PC-3 (cell line): ENCODE results near the gene PIP5K1C. TPM values are rescaled to one million over a fixed set of nuclear protein-coding genes. Genes with fewer than 3 reads are reported as not detected.

Experiments
- ATAC-seq: fragments of 200-7000 bp; cut with Tn5 transposase; 2 replicates; pipeline ENCODE4 v1.9.1; 2020; ENCODE audit warnings: mild to moderate bottlenecking, moderate library complexity
- BruUV-seq: library from RNA; stranded (reverse); fragments of 400-500 nt; replicated peaks from 2 replicates; lab custom pipeline; 2021; lab: Mats Ljungman, UMichigan
- CTCF ChIA-PET: fragments of 300-600 bp; sonication (Branson Sonifier 250); formaldehyde crosslinking; loops from one replicate; lab custom pipeline; 2022; ENCODE audit warnings: antibody characterized with exemption; lab: Charles Lee
- POLR2A ChIA-PET: fragments of 300-600 bp; sonication (Branson Sonifier 250); formaldehyde crosslinking; loops from one replicate; lab custom pipeline; 2022; ENCODE audit warnings: antibody characterized with exemption; ENCODE audit not compliant: unreplicated experiment; lab: Charles Lee
- DNase-seq: peaks from one replicate; pipeline ENCODE4 v3.0.0-alpha.2; 2015
- H2AFZ ChIP-seq: fragments of 300-600 bp; sonication (generic); 2 replicates; pipeline ENCODE4 v1.6.0; 2016; ENCODE audit warnings: antibody characterized with exemption, low read length
- H3F3A ChIP-seq: fragments of 300-600 bp; sonication (generic); one replicate; pipeline ENCODE4 v1.6.0; 2017; ENCODE audit warnings: antibody characterized with exemption, low read length, control low read depth, mild to moderate bottlenecking; ENCODE audit not compliant: unreplicated experiment
- H3K27ac ChIP-seq: fragments of 300-600 bp; sonication (generic); 2 replicates; pipeline ENCODE4 v1.5.1; 2016; ENCODE audit warnings: mild to moderate bottlenecking, low read length
- H3K27me3 ChIP-seq: fragments of 300-600 bp; sonication (generic); 2 replicates; pipeline ENCODE4 v1.6.1; 2016; ENCODE audit warnings: low read length, mixed read lengths
- H3K36me3 ChIP-seq: fragments of 300-600 bp; sonication (generic); 2 replicates; pipeline ENCODE4 v1.6.1; 2016; ENCODE audit warnings: low read depth, mixed run types, low read length, mixed read lengths
- H3K4me1 ChIP-seq: fragments of 300-600 bp; sonication (generic); 2 replicates; pipeline ENCODE4 v1.5.1; 2016; ENCODE audit warnings: low read length; ENCODE audit not compliant: insufficient read depth
- H3K4me2 ChIP-seq: fragments of 300-600 bp; sonication (generic); 2 replicates; pipeline ENCODE4 v1.6.0; 2016; ENCODE audit warnings: low read length
- H3K4me3 ChIP-seq: fragments of 300-600 bp; sonication (generic); 2 replicates; pipeline ENCODE4 v1.5.1; 2016; ENCODE audit warnings: mild to moderate bottlenecking, low read length, mixed read lengths
- H3K79me2 ChIP-seq: fragments of 300-600 bp; sonication (generic); 2 replicates; pipeline ENCODE4 v1.6.1; 2017; ENCODE audit warnings: low read length, mixed read lengths
- H3K9ac ChIP-seq: fragments of 300-600 bp; sonication (generic); 2 replicates; pipeline ENCODE4 v1.6.0; 2016; ENCODE audit warnings: mild to moderate bottlenecking, low read length
- H3K9me2 ChIP-seq: fragments of 300-600 bp; sonication (generic); replicated peaks from 2 replicates; pipeline ENCODE4 v1.6.1; 2016; ENCODE audit warnings: mixed run types, low read length, mixed read lengths
- H3K9me3 ChIP-seq: fragments of 300-600 bp; sonication (generic); 2 replicates; pipeline ENCODE4 v1.6.1; 2016; ENCODE audit warnings: low read length, mixed read lengths
- H4K20me1 ChIP-seq: fragments of 300-600 bp; sonication (generic); 2 replicates; pipeline ENCODE4 v1.6.1; 2016; ENCODE audit warnings: low read length, mixed read lengths
- CTCF ChIP-seq: fragments of 300-600 bp; sonication (generic); conservative IDR thresholded peaks from 2 replicates; pipeline ENCODE4 v1.5.1; 2017; ENCODE audit warnings: antibody characterized with exemption, low read depth, mild to moderate bottlenecking, low read length
- EZH2 ChIP-seq: fragments of 300-600 bp; sonication (generic); IDR thresholded peaks from one replicate; pipeline ENCODE4 v1.6.1; 2017; ENCODE audit warnings: antibody characterized with exemption, mild to moderate bottlenecking, low read length; ENCODE audit not compliant: unreplicated experiment
- EZH2phosphoT487 ChIP-seq: fragments of 300-600 bp; sonication (generic); IDR thresholded peaks from 2 replicates; pipeline ENCODE4 v1.6.1; 2018; ENCODE audit warnings: mild to moderate bottlenecking, antibody characterized with exemption, low read length, borderline replicate concordance
- intact Hi-C: fragments of 100-400 bp; cut with micrococcal nuclease; formaldehyde crosslinking; loops from 2 replicates; pipeline ENCODE4 v1.9.0; 2023
- total RNA-seq: library from RNA; depleted of rRNA; stranded (reverse); fragments of >200 nt; gene quantifications from 2 replicates; pipeline ENCODE4 v1.2.3, GENCODE V29; 2014

Gene PIP5K1C
- total RNA-seq, 1 experiment from 2014 or later = 16.1 TPM

- Histone ChIP-seq H3K9me2 (no peaks in the 10 kb centered on the region), H3K79me2 (no peaks in the 10 kb centered on the region), H4K20me1 (no peaks in the 10 kb centered on the region), H3K4me2 (peak within 1 kb of the TSS; percentile 85), H3F3A (no peaks in the 10 kb centered on the region), H3K4me3 (peak within 1 kb of the TSS; percentile 53), H3K9me3 (no peaks in the 10 kb centered on the region), H3K27ac (peak within 1 kb of the TSS; percentile 53), H2AFZ (peak within 1 kb of the TSS; percentile 64), H3K36me3 (no peaks in the 10 kb centered on the region), H3K27me3 (no peaks in the 10 kb centered on the region), H3K4me1 (peaks cover 23% of the 10 kb centered on the region), H3K9ac (peak within 1 kb of the TSS; percentile 45)
- ChIA-PET CTCF (no interaction called here), POLR2A (interaction anchor here (0.7 kb wide), 1 partner anchor 54 kb away, joined by 7 read pairs; the partner anchor contains the start of gene MRPL54)
- intact Hi-C loops = no loop called here
- TF ChIP-seq EZH2 = no peak
- peak; percentile 34 for TF ChIP-seq CTCF
- TF ChIP-seq EZH2phosphoT487 = no peak
- DNase-seq (peak; percentile 66), ATAC-seq (peak; percentile 36)
- TSS peak; percentile 66 for BruUV-seq
These were observed 8.1 kb upstream of the PIP5K1C start, which contains the start of gene TJP3 for GRCh38 chr19:3708207-3708931. TJP3 (plus strand) TSS chr19:3708384; CDS start chr19:3728433, 20,049 bp downstream.

- no peak overlapping the region for H3K4me3 ChIP-seq
- H3K27me3 ChIP-seq = no peaks in the 10 kb centered on the region
- no peaks in the 10 kb centered on the region for H3K36me3 ChIP-seq
- POLR2A ChIA-PET = no interaction called here
- H3K4me1 ChIP-seq = peaks cover 18% of the 10 kb centered on the region
- intact Hi-C loops = no loop called here
- H3K27ac ChIP-seq = no peak overlapping the region
- no peaks in the 10 kb centered on the region for H3K79me2 ChIP-seq
- H3K9me3 ChIP-seq = no peaks in the 10 kb centered on the region
- ATAC-seq (no peak), DNase-seq (no peak)
- TF ChIP-seq EZH2phosphoT487 = no peak
- TF ChIP-seq CTCF = no peak
- TF ChIP-seq EZH2 = no peak
- peak overlapping the region; percentile 85 for H3K4me2 ChIP-seq
- BruUV-seq = no TSS peak
- CTCF ChIA-PET = interaction anchor here (0.6 kb wide), 1 partner anchor 100 kb away, joined by 6 read pairs; no protein-coding TSS in a partner anchor
- no peaks in the 10 kb centered on the region for H3F3A ChIP-seq
- no peak overlapping the region for H2AFZ ChIP-seq
- H3K9me2 ChIP-seq = no peaks in the 10 kb centered on the region
- H4K20me1 ChIP-seq = no peaks in the 10 kb centered on the region
- H3K9ac ChIP-seq = no peak overlapping the region
These were observed 7.6 kb upstream of the PIP5K1C start for GRCh38 chr19:3707868-3708206.

- no peaks in the 10 kb centered on the region for H3K36me3 ChIP-seq
- H4K20me1 ChIP-seq = no peaks in the 10 kb centered on the region
- ATAC-seq (no peak), DNase-seq (no peak)
- peaks cover 32% of the 10 kb centered on the region for H3K79me2 ChIP-seq
- no peaks in the 10 kb centered on the region for H3K9me2 ChIP-seq
- POLR2A ChIA-PET = no interaction called here
- H3K4me2 ChIP-seq = no peak overlapping the region
- no peaks in the 10 kb centered on the region for H3K4me1 ChIP-seq
- CTCF ChIA-PET = no interaction called here
- H2AFZ ChIP-seq = no peak overlapping the region
- no peak overlapping the region for H3K9ac ChIP-seq
- H3K4me3 ChIP-seq = no peak overlapping the region
- BruUV-seq = no TSS peak
- no peaks in the 10 kb centered on the region for H3K27me3 ChIP-seq
- TF ChIP-seq EZH2phosphoT487 (no peak), EZH2 (no peak), CTCF (no peak)
- H3F3A ChIP-seq = no peaks in the 10 kb centered on the region
- intact Hi-C loops = no loop called here
- H3K9me3 ChIP-seq = no peaks in the 10 kb centered on the region
- H3K27ac ChIP-seq = no peak overlapping the region
These were observed 932 bp upstream of the PIP5K1C start for GRCh38 chr19:3701200-3701599.
